NCI-H524 (cell line): ENCODE data around the gene SNX1.
A peak's percentile ranks its signal among the peaks of the same experiment; 100 is the strongest.
"Not testable (repeated sequence)": the region's sequence is repeated elsewhere in the genome, so short reads cannot be mapped to it uniquely, and the experiment has no call there.

Experiments used
- DNase-seq, 2 experiments: peaks; one replicate each; lab custom pipeline; 2025; lab: John Stamatoyannopoulos, UW

The SNX1 gene

GRCh38 chr15:64112904-64113303 lies 17.1 kb downstream of the SNX1 start:
- DNase-seq: no peak

GRCh38 chr15:64117759-64118487 lies 22.1 kb downstream of the SNX1 start:
- no peak for DNase-seq

GRCh38 chr15:64120322-64120721 lies 24.5 kb downstream of the SNX1 start:
- not testable (repeated sequence) for DNase-seq

- no peak for DNase-seq
Measured at GRCh38 chr15:64121614-64122013, 25.8 kb downstream of the SNX1 start.

- DNase-seq: no peak
Measured at GRCh38 chr15:64122444-64122843, 26.7 kb downstream of the SNX1 start.

- DNase-seq: no peak
Measured at GRCh38 chr15:64122936-64123351, 27.2 kb downstream of the SNX1 start.

- DNase-seq: no peak
Measured at GRCh38 chr15:64125978-64126377, 30.2 kb downstream of the SNX1 start.

GRCh38 chr15:64127521-64128270 lies 31.9 kb downstream of the SNX1 start:
- DNase-seq: no peak

- no peak for DNase-seq
Measured at GRCh38 chr15:64130159-64130558, 34.4 kb downstream of the SNX1 start.

- no peak for DNase-seq
Measured at GRCh38 chr15:64131547-64131946, 35.8 kb downstream of the SNX1 start.

- DNase-seq: no peak
Measured at GRCh38 chr15:64132217-64132616, 36.4 kb downstream of the SNX1 start.

GRCh38 chr15:64133623-64134344 lies 38.0 kb downstream of the SNX1 start:
- DNase-seq: no peak

GRCh38 chr15:64134345-64134829 lies 38.6 kb downstream of the SNX1 start:
- DNase-seq: no peak

- DNase-seq: no peak
Measured at GRCh38 chr15:64136347-64136746, 40.6 kb downstream of the SNX1 start.

GRCh38 chr15:64137226-64137833 lies 41.5 kb downstream of the SNX1 start:
- DNase-seq: peak in 1 of 2 experiments; percentile 19

GRCh38 chr15:64138331-64138941 lies 42.7 kb downstream of the SNX1 start:
- no peak for DNase-seq

GRCh38 chr15:64141798-64142512 lies 46.2 kb downstream of the SNX1 start:
- no peak for DNase-seq

GRCh38 chr15:64143276-64143675 lies 47.5 kb downstream of the SNX1 start:
- DNase-seq: no peak

GRCh38 chr15:64144192-64144564 lies 48.4 kb downstream of the SNX1 start:
- no peak for DNase-seq

- DNase-seq: no peak
Measured at GRCh38 chr15:64144565-64145281, 48.9 kb downstream of the SNX1 start.
